ENCODE results near the gene SYNPO2L.

Gene SYNPO2L

GRCh38 chr10:73614720-73615119, 41.1 kb downstream of the SYNPO2L start:
- DNase-seq = no peak

- no peak for DNase-seq
Measured at GRCh38 chr10:73609116-73609515, 46.7 kb downstream of the SYNPO2L start.

DNA sequence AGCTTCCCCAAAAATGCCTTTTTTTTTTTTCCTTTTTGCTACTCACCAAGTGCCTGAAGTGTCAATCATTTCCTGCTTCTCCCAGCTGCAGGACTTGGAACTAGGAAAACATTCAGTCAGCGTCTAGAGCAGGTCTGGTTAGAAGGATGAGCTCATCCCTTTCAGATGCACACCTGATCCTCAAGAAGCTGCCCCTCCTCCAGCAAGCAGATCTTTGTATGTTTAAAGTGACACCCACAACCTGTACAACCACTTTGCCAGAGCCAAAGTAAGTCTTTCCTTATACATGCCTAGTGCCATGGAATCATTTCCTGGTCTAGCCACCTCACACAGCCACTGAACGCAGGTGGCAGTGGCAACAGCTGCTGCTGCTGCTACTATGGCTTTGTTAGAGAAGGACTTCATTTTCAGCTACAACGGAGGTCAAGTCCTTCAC, 54.3 kb downstream of the SYNPO2L start:
- DNase-seq = peak; percentile 84

DNA sequence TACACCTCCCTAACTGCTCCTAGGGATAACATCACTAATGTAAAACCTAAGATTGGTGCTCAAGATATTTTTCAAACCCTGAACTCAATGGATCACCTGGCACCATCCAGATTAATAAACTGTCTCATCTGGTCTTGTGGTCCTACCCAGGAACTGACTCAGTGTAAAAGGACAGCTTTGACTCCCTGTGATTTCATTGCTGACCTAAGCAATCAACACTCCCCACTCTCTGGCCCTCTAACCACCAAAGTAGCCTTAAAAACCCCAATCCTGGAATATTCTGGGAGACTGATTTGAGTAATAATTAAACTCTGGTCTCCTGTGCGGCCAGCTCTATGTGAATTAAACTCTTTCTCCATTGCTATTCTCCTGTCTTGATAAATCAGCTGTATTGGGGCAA, 58.5 kb downstream of the SYNPO2L start:
- no peak for DNase-seq

Measured in NCI-H510A (cell line).